SK-N-DZ (cell line): ENCODE results near the gene FRYL.
"Not testable (repeated sequence)": the region's sequence is repeated elsewhere in the genome, so short reads cannot be mapped to it uniquely, and the experiment has no call there.

Experiments used
- DNase-seq: peaks from one replicate; pipeline ENCODE4 v3.0.0-alpha.2; 2015; ENCODE audit warnings: low spot score

FRYL gene

DNA sequence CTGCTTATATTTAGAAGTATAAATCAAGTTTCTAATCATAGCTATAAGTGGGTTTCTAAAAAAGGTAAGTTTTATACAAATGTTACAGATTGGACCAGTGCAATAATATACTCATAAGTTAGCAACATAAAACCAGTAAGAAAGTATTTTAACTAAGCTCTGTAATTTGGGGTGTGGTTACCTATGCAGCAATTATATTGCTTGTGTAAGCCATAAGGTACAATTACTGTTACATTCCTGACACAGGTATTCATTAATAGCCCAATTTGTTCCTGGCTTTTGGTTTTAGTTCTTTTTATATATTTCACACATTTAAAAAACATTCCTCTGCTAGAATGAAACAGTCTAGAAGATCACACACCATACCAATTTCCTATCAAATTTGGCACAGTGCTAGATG, 115.1 kb downstream of the FRYL start:
- no peak for DNase-seq

GRCh38 chr4:48661391-48661790, 118.7 kb downstream of the FRYL start:
- no peak for DNase-seq

DNA sequence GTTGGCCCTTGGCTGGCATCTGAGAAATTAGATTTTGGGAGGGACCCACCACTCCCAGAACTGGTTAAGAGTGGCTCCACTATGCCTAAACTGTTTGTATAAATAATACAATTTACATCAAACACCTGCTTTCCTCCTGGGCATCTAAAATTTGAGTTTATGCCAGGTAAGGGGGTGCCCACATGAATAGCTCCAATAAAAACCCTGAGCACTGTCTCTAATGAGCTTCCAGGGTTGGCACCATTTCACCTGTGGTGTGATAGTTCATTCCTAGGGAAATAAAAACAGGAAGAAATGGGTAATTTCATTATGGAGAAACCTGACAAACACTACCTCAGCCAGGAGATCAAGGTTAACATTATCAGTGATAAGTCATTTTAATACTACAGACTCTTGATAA, 119.7 kb downstream of the FRYL start:
- DNase-seq = no peak

GRCh38 chr4:48654015-48654664, 125.9 kb downstream of the FRYL start:
- no peak for DNase-seq

DNA sequence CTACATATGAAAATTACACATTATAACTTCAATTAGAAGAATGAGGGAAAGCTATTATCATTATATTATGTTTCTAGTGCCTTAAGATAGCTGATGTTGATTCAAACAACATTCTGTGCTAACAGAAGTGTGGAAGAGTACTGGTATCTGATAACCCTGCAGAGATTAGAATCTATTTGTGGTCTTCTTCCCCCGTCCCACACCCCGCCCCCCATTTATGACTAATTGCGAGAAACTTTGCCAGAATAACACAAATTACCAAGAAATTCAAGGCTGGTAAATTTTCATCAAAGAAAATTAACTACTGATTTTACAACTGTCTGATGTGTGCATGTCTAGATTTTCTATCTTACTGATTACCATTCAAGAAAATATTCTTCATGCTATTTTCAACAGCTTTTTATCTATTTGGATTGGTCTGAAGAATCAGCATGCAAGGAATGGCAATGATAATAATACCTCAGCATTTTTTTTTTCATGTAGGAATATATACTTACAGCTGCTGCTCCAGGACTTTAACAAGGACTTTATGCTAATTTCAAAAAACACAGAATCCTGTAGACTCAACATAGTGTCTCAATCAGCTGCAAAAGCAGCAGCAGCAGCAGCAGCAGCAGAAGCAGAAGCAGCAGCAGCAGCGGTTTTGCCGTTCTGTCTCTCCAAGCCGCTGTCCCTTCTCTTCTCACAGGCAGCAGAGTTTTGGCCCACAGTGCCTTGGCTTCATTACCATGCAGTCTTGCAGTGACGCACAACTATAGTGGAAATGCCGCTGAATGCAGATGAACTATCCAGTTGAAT, 126.7 kb downstream of the FRYL start:
- DNase-seq = peak; percentile 13

DNA sequence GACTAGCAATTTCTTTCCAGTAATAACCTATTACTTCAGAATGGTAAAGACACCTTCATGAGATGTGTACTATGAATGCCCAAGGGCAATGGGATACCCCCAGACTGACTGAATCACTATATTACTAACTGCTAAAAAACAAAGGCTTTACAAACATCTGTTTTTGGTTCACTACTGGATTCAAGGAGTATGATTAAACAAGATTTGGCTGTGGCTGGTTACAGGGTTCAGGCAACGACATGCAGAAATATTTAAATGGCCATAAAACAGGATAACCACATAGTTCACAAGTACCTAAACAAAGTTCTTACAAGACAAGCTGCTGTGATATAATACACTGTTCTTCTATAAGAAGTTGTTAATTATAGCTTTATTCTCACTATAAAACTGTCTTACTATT, 128.2 kb downstream of the FRYL start:
- no peak for DNase-seq

- no peak for DNase-seq
Measured at GRCh38 chr4:48649505-48649904, 130.6 kb downstream of the FRYL start.

GRCh38 chr4:48645225-48645794, 134.8 kb downstream of the FRYL start:
- no peak for DNase-seq

- no peak for DNase-seq
Measured at GRCh38 chr4:48642421-48643374, 137.4 kb downstream of the FRYL start.

GRCh38 chr4:48641401-48641800, 138.7 kb downstream of the FRYL start:
- no peak for DNase-seq

DNA sequence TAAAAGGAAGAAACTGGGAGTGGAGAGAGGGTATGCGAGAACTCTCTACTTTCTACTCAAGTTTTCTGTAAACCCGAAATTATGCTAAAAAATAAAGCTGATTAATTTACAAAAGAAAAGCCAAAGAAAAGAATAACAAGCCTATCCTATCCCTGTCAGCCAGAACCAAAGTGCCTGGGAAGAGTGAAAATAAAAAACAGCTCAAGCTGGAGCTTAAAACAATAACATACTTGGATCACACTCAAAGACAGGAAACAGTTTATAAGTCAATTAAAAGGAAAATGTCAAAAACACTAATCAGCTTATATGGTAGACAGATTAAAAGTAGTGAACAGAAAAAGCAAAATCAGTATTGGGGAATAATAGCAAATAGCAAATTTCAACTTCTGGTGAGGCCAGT, 139.4 kb downstream of the FRYL start:
- no peak for DNase-seq

- no peak for DNase-seq
Measured at GRCh38 chr4:48640225-48640624, 139.9 kb downstream of the FRYL start.

DNA sequence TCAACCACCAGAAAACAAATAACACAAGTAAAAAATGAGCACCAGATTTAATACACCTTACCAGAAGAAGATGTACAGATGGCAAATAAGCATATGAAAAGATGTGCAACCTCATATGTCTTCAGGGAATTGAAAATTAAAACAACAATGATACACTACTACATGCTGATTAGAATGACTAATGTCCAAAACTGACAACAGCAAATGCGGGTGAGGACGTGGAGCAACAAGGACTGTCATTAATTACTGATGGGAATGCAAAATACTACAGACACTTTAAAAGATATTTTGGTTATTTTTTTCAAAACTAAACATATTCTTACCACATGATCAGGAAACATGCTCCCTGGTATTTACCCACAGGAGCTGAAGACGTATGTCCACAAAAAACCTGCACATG, 140.3 kb downstream of the FRYL start:
- DNase-seq = no peak

- not testable (repeated sequence) for DNase-seq
Measured at GRCh38 chr4:48638586-48638985, 141.5 kb downstream of the FRYL start.

DNA sequence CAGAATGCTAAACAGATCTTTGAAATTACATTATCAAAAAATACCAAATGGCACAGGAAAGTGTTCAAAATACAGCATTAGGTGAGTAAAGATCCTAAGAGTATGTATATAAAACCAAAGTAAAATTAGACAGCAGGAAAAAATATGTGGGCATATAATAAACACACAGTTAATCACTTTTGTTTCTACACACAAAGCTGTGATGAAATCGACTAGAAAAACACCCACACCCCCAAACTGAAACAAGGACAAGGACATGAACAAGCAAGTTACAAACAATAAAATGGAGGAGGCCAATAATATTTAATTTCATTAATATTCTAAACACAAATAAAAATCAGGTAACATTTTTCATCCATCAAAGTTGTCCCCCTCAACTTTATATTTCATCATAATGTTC, 143.2 kb downstream of the FRYL start:
- DNase-seq = no peak

DNA sequence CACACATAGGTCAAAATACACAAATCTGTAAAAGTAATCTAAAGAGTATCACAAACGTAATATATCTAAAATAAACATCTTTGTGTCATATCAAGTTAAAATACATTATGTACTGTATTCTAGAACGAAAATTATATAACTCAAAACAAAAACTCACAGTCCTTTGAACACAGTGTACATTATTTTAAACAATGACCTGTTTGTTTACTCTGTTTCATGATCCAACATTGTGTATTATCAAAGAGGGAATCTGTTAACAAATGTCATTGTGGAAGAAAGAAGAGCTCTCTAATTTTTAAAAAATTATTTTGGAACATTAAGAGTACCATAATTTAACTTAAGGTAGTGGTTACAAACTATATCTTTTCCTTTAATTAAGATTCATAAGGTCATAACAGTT, 144.1 kb downstream of the FRYL start:
- DNase-seq = no peak

DNA sequence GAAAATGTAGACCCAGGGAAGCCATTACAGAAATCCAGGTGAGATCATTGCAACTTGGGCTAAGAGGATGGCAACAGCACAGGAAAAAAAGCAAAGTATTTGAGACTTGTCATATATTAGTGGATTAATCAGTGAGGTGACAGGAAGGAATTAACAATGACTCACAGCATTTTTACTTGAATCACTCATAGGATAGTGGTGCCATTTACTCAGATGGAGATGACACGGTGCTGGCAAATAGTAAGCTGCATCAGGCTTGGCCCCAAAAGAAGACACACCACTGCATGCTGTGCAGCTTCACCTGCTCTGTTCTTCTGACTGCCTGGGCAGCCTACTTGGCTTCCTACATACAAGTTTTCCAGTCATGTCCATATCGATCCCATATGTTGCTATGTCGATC, 144.8 kb downstream of the FRYL start:
- DNase-seq = no peak

DNA sequence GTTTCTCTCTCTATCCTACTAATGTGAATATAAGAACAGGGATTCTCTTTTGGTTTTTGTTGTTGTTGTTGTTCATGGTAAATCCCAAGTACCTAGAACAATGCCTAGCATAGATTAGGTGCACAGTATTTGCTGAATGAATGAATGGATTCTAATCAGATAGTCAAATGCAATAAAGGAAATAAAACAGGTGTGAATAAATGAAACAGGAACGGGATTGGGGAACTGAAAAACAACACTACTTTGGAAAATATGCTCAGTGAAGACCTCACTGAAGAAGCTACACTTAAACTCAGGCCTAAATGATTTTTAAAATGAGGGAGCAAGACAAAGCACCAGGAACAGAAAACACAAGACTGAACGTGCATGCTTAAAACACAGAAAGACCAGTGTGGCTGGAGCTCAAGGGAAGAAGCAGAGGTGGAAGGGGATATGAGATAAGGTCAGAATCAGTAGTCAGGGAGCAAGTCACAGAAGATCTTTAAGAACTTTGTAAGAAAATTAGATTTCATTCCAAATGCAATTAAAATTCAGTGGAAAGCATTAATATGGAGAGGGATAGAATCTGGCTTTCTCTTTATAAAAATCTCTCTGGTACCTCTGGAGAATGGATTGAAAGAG, 145.3 kb downstream of the FRYL start:
- DNase-seq = no peak

DNA sequence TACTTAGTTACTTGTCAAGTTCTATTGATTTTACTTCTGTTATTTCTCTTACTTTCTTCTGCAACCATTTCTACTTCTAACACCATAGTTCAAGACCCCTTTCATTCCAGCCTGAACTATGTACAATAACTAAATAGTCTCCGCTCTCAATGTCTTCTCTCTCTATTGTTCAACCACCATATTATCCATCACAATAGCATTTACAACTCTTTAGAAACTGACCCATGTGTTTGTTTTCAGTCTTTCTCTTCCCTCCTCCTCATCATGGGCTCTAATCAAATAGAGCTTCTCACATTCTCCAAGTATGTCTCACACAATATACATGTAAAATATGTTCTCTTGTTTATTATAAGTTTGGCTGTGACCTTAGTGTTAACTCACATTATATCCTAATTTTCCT, 146.4 kb downstream of the FRYL start:
- no peak for DNase-seq

DNA sequence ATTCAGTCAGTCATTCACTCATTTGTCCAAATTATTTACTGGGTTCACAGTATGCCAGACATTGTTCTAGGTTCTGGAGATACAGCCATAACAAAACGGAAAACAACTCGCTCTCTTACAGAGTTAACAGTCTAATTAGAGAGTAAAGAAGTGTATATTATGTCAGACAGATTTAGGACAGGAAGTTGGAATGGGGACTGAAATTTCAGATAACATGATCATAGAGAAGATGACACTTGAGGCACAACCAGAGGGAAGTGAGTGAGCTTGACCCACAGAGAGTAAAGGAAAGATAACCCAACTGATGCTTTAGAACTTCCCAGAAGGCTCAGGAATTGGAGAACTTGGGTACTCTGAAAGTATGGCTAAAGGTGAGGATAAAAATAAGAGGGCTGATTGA, 150.6 kb downstream of the FRYL start:
- DNase-seq = no peak

- no peak for DNase-seq
Measured at GRCh38 chr4:48623182-48623780, 156.8 kb downstream of the FRYL start.
